PC-9 (cell line): ENCODE results near the gene ATP8B3. TPM values are rescaled to one million over a fixed set of nuclear protein-coding genes. Genes with fewer than 3 reads are reported as not detected.

ENCODE experiments used
- BruUV-seq: library from RNA; stranded (reverse); fragments of 400-500 nt; replicated peaks from 2 replicates; lab custom pipeline; 2021; lab: Mats Ljungman, UMichigan
- CTCF ChIA-PET: fragments of 300-600 bp; sonication (Branson Sonifier 250); formaldehyde crosslinking; loops from one replicate; lab custom pipeline; 2022; ENCODE audit warnings: antibody characterized with exemption; lab: Charles Lee
- POLR2A ChIA-PET: fragments of 300-600 bp; sonication (Branson Sonifier 250); formaldehyde crosslinking; loops from one replicate; lab custom pipeline; 2022; ENCODE audit warnings: antibody characterized with exemption; ENCODE audit not compliant: unreplicated experiment; lab: Charles Lee
- DNase-seq, 2 experiments: peaks; one replicate each; pipeline versions ENCODE4 v3.0.0 to v3.0.0-alpha.2; 2015 to 2022; ENCODE audit warnings: mixed read lengths in 1 of 2
- H2AFZ ChIP-seq: fragments of 200-600 bp; sonication (generic); 2 replicates; pipeline ENCODE4 v1.8.1; 2017; ENCODE audit warnings: antibody characterized with exemption
- H3F3A ChIP-seq: fragments of 200-600 bp; sonication (generic); 2 replicates; pipeline ENCODE4 v1.8.1; 2017; ENCODE audit warnings: antibody characterized with exemption, mild to moderate bottlenecking, low read depth; ENCODE audit not compliant: insufficient read depth
- H3K27ac ChIP-seq: fragments of 200-600 bp; sonication (generic); 2 replicates; pipeline ENCODE4 v1.6.1; 2016; ENCODE audit warnings: mixed run types
- H3K27me3 ChIP-seq: fragments of 200-600 bp; sonication (generic); 2 replicates; pipeline ENCODE4 v1.6.1; 2016; ENCODE audit warnings: low read depth, mixed run types; ENCODE audit not compliant: insufficient read depth
- H3K36me3 ChIP-seq: fragments of 200-600 bp; sonication (generic); 2 replicates; pipeline ENCODE4 v1.6.1; 2016; ENCODE audit warnings: low read depth, mixed run types
- H3K4me1 ChIP-seq: fragments of 200-600 bp; sonication (generic); replicated peaks from 2 replicates; pipeline ENCODE4 v1.6.1; 2016; ENCODE audit warnings: mixed run types; ENCODE audit not compliant: insufficient read depth
- H3K4me2 ChIP-seq: fragments of 200-600 bp; sonication (generic); 2 replicates; pipeline ENCODE4 v1.6.1; 2017; ENCODE audit warnings: mixed run types
- H3K4me3 ChIP-seq: fragments of 200-600 bp; sonication (generic); 2 replicates; pipeline ENCODE4 v1.6.1; 2016; ENCODE audit warnings: mixed run types
- H3K79me2 ChIP-seq: fragments of 200-600 bp; sonication (generic); 2 replicates; pipeline ENCODE4 v1.6.1; 2017; ENCODE audit warnings: low read depth, mixed run types
- H3K9me2 ChIP-seq: fragments of 200-600 bp; sonication (generic); 2 replicates; pipeline ENCODE4 v1.8.1; 2017; ENCODE audit warnings: mild to moderate bottlenecking; ENCODE audit not compliant: insufficient read depth
- H3K9me3 ChIP-seq: fragments of 200-600 bp; sonication (generic); 2 replicates; pipeline ENCODE4 v1.8.1; 2016; ENCODE audit warnings: low read depth; ENCODE audit not compliant: insufficient read depth
- H4K20me1 ChIP-seq: fragments of 200-600 bp; sonication (generic); 2 replicates; pipeline ENCODE4 v1.8.1; 2017; ENCODE audit not compliant: insufficient read depth
- EZH2 ChIP-seq: fragments of 200-600 bp; sonication (generic); IDR thresholded peaks from 2 replicates; pipeline ENCODE4 v1.8.0; 2017; ENCODE audit warnings: antibody characterized with exemption, low read depth
- intact Hi-C: fragments of 100-400 bp; cut with micrococcal nuclease; formaldehyde crosslinking; loops from one replicate; pipeline ENCODE4 v1.10.0; 2022; ENCODE audit not compliant: unreplicated experiment
- total RNA-seq: library from RNA; stranded (reverse); gene quantifications from 2 replicates; pipeline ENCODE4 v1.2.3, GENCODE V29; 2021
- TF ChIP-seq, protein P1 (sequence below): fragments of 200-600 bp; sonication (generic); conservative IDR thresholded peaks from 2 replicates; pipeline ENCODE4 v1.6.1; 2017; ENCODE audit warnings: mixed run types, antibody characterized with exemption, mild to moderate bottlenecking, moderate library complexity

Gene ATP8B3
- total RNA-seq, 1 experiment from 2014 or later, result 8.3 TPM

DNA sequence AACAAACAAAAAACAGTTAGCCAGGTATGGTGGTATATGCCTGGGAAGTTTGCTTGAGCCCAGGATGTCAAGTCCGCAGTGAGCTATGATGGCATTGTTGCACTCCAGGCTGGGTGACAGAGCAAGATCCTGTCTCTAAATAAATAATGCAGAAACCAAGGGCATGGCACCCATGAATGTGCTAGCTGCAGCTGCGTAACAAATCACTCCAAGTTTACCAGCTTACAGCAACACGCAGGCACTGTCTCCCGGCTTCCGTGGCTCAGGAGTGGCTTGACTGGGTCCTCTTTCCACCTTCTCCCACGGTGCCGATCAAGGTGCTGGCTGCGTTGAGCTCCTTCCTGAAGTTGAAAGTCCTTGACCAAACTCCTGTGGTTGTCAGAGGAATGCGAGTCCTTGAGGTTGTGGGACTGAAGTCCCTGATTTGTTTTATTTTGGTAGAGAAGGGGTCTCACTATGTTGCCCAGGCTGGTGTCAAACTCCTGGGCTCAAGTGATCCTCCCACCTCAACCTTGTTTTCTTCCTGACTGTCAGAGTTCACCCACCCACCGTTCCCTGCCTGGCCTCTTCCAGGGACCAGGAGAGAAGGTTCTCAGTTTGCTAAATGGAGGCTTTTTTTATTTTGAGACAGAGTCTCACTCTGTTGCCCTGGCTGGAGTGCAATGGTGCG is 72.0 kb downstream of the ATP8B3 start:
- no TSS peak for BruUV-seq
- intact Hi-C loops, result no loop called here
- Histone ChIP-seq H3K4me2 (no peak overlapping the region), H3F3A (no peaks in the 10 kb centered on the region), H3K4me1 (no peaks in the 10 kb centered on the region), H3K36me3 (no peaks in the 10 kb centered on the region), H2AFZ (no peak overlapping the region), H3K9me2 (no peaks in the 10 kb centered on the region), H3K27ac (no peak overlapping the region), H3K27me3 (no peaks in the 10 kb centered on the region), H3K79me2 (no peaks in the 10 kb centered on the region), H4K20me1 (no peaks in the 10 kb centered on the region), H3K9me3 (no peaks in the 10 kb centered on the region), H3K4me3 (no peak overlapping the region)
- no peak for DNase-seq
- ChIA-PET POLR2A (no interaction called here), CTCF (no interaction called here)
- TF ChIP-seq, protein P1, sequence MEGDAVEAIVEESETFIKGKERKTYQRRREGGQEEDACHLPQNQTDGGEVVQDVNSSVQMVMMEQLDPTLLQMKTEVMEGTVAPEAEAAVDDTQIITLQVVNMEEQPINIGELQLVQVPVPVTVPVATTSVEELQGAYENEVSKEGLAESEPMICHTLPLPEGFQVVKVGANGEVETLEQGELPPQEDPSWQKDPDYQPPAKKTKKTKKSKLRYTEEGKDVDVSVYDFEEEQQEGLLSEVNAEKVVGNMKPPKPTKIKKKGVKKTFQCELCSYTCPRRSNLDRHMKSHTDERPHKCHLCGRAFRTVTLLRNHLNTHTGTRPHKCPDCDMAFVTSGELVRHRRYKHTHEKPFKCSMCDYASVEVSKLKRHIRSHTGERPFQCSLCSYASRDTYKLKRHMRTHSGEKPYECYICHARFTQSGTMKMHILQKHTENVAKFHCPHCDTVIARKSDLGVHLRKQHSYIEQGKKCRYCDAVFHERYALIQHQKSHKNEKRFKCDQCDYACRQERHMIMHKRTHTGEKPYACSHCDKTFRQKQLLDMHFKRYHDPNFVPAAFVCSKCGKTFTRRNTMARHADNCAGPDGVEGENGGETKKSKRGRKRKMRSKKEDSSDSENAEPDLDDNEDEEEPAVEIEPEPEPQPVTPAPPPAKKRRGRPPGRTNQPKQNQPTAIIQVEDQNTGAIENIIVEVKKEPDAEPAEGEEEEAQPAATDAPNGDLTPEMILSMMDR, result no peak
- TF ChIP-seq EZH2, result no peak

DNA sequence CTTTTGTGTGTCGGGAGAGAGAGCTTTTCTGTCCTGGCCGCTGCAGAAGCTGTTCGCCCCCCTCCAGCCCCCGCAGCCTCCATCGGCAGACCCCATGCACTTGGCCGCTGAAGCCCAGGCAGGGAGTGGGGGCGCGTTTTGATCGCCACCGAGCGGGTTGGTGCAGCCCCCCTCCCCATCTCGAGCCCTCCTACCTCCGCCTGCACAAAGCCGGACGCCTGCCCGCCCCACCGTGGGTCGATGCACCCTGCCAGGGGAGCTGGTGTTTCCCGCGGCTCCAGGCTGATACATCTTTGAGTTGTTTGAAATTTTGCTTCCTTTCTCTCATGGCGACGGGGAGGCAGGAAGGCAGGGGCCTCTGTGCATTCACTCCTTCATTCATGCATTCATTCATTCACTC is 75.1 kb downstream of the ATP8B3 start:
- intact Hi-C loops, result no loop called here
- no peak overlapping the region for H3K27ac ChIP-seq
- H3K4me1 ChIP-seq, result no peaks in the 10 kb centered on the region
- no peaks in the 10 kb centered on the region for H3K27me3 ChIP-seq
- H3K9me2 ChIP-seq, result no peaks in the 10 kb centered on the region
- H3K36me3 ChIP-seq, result no peaks in the 10 kb centered on the region
- DNase-seq, result no peak
- no peaks in the 10 kb centered on the region for H3K79me2 ChIP-seq
- H3K4me3 ChIP-seq, result no peak overlapping the region
- TF ChIP-seq EZH2, result no peak
- TF ChIP-seq, protein P1, result no peak
- no peaks in the 10 kb centered on the region for H3K9me3 ChIP-seq
- POLR2A ChIA-PET, result no interaction called here
- CTCF ChIA-PET, result no interaction called here
- H2AFZ ChIP-seq, result no peak overlapping the region
- no peaks in the 10 kb centered on the region for H4K20me1 ChIP-seq
- no TSS peak for BruUV-seq
- no peaks in the 10 kb centered on the region for H3F3A ChIP-seq
- H3K4me2 ChIP-seq, result no peak overlapping the region

DNA sequence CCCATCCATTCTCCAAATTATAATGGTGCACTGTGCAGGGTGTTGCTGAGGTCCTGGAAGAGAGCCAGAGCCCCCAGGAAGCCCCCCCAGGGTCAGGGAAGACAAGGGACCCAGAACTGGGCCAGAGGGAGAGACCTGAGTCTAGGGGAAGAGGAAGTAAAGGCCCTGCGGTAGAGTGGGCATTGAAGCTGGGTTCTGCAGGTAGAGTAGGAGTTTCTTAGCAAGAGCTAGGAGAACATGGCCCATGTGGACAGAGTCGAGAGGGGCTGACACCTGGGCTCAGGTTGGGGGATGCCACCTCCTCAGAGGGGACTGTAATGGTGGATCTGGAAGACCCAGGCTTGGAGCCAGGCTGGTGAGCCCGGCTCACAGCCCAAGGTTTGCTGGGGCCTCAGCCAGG is 75.8 kb downstream of the ATP8B3 start:
- intact Hi-C loops, result no loop called here
- ChIA-PET POLR2A (no interaction called here), CTCF (no interaction called here)
- no peaks in the 10 kb centered on the region for H3K36me3 ChIP-seq
- H3K27ac ChIP-seq, result no peak overlapping the region
- H3K4me2 ChIP-seq, result no peak overlapping the region
- H3K79me2 ChIP-seq, result no peaks in the 10 kb centered on the region
- H3K9me3 ChIP-seq, result no peaks in the 10 kb centered on the region
- no peak overlapping the region for H3K4me3 ChIP-seq
- TF ChIP-seq EZH2, result no peak
- TF ChIP-seq, protein P1, result no peak
- no peaks in the 10 kb centered on the region for H4K20me1 ChIP-seq
- no peak for DNase-seq
- H3K27me3 ChIP-seq, result no peaks in the 10 kb centered on the region
- H3K9me2 ChIP-seq, result no peaks in the 10 kb centered on the region
- no TSS peak for BruUV-seq
- no peaks in the 10 kb centered on the region for H3K4me1 ChIP-seq
- no peak overlapping the region for H2AFZ ChIP-seq
- H3F3A ChIP-seq, result no peaks in the 10 kb centered on the region
